GM06990 (cell line): ENCODE results near the gene ST8SIA4.

Experiments
- DNase-seq: peaks from one replicate; pipeline ENCODE4 v3.0.0-alpha.2; 2011; ENCODE audit not compliant: insufficient read length; ENCODE audit errors: extremely low read depth
- H3K27me3 ChIP-seq: replicated peaks from 2 replicates; pipeline ENCODE4 v1.6.0; 2011; ENCODE audit warnings: low read length; ENCODE audit not compliant: control insufficient read depth, insufficient read depth
- H3K36me3 ChIP-seq: 2 replicates; pipeline ENCODE4 v1.5.1; 2011; ENCODE audit warnings: low read length; ENCODE audit not compliant: control insufficient read depth, insufficient read depth
- H3K4me3 ChIP-seq: replicated peaks from 2 replicates; pipeline ENCODE4 v1.5.1; 2011; ENCODE audit warnings: low read depth, mild to moderate bottlenecking, control low read depth, low read length
- CTCF ChIP-seq: IDR thresholded peaks from 2 replicates; pipeline ENCODE4 v1.5.1; 2011; ENCODE audit warnings: low read length, control low read depth, mild to moderate bottlenecking, inconsistent platforms; ENCODE audit not compliant: insufficient read depth, poor library complexity, severe bottlenecking

The ST8SIA4 gene

GRCh38 chr5:100834519-100834918 is 68.6 kb downstream of the ST8SIA4 start:
- no peak for TF ChIP-seq CTCF
- Histone ChIP-seq H3K4me3 (no peak overlapping the region), H3K36me3 (peaks cover 2% of the 10 kb centered on the region; the same call in 1 of the 2 replicates), H3K27me3 (no peaks in the 10 kb centered on the region)
- no peak for DNase-seq

DNA sequence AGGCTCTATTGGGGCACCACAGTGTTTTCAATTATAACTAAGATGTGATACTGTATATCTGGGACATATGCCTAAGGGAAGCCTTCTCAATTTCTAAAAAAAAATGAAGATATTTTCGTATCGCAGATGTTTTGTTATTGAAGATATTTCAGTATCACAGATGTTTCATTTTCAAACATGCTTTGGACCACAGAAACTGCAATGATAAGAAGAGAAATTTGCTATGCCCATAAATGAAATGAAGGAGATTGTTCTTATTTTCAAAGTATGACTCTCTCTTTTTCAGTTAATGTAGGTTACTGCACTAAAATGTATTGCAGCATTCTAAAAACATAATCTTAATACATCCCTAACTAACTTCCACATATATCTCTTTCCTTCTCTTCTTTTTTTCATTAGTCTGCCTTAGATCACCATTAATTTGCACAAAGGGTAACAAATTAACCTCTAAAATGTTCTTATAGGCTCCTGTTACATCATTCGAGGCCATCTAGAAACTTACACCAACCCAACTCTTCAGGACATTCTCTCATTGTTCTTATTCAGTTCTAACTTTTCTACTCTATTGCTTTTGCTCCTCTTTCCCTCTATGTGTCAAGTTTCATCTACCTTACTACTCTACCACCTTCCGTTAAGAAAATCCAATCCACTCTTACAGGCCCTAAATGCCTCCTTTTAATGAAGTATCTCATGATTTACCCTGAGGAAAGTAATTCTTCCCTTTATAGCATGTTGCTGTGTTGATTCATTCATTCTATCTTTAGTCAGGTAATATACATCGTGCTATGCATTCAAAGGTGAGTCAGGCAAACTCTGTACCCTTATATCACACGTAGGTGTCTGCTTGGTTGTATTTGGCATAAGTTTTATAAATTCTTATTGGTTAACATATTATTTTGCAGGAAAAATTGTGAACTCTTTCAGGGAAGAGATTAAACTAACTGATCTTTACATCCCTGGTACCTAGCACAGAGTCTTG is 70.5 kb downstream of the ST8SIA4 start:
- H3K27me3 ChIP-seq = no peaks in the 10 kb centered on the region
- H3K4me3 ChIP-seq = no peak overlapping the region
- no peak for DNase-seq
- H3K36me3 ChIP-seq = peaks cover 2% of the 10 kb centered on the region; the same call in 1 of the 2 replicates
- no peak for TF ChIP-seq CTCF

DNA sequence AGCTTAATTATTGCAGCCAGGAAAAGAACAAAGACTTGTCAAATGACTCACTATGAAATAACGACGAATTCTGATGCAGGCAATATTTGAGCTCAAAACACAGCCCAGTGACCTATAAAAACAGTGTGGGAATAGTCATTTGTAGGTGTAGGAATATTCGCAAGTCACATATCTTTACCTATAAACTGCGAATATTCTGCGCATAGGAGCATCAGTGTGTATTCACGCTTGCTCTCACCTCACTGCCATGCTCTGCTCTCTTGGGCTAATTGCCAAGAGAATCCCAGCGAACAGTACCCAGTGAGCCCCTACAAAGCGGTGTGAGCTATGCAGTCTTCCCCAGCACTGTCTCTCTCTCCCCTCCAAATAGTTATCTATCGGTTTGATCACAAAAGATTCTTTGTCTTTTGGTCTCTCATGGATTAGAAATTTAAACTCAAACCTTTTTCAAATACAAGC is 74.2 kb downstream of the ST8SIA4 start:
- no peak overlapping the region for H3K4me3 ChIP-seq
- no peaks in the 10 kb centered on the region for H3K36me3 ChIP-seq
- no peak for TF ChIP-seq CTCF
- no peak for DNase-seq
- H3K27me3 ChIP-seq = no peaks in the 10 kb centered on the region

DNA sequence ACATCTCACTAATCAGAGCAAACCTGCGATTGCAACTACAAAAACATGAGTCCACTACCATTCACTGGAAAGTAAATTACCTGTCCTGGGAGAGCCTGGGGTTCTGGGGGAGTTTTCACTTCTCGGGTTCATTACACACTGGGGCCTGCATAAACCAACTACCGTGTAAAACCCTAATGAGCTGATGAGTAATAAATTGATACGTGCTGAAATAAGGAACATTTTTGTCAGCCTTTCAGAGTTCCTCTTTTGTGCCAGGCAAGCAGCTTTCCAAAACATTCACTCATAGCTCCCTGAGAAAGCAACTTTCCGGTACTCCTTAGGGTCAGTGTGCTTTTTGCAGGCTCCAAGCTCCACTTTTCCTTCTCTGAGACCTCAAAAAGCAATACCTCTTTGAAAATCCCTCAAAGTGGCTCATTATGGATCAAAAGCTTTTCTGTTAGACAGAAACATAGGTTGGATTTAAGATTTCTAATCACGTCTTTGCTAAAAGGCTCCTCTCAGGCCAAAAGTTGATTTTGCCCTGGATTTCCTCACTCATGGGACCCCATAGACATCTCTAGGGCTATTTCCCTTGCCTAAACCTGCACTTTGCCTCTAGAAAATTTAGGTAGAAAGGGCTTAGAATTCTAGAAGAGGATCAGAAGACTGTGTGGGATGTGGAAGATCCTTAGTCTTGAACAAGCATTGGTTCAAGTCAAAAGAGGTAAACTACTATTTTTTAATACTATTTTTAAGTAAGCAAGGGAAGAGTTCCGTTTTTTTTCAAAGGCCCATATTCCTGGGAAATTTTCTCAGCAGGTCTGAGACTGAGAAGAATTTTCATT is 74.8 kb downstream of the ST8SIA4 start:
- peak overlapping the region; percentile 14; the same call in 1 of the 2 replicates for H3K4me3 ChIP-seq
- H3K36me3 ChIP-seq = no peaks in the 10 kb centered on the region
- H3K27me3 ChIP-seq = no peaks in the 10 kb centered on the region
- TF ChIP-seq CTCF = no peak
- DNase-seq = peak; percentile 66

DNA sequence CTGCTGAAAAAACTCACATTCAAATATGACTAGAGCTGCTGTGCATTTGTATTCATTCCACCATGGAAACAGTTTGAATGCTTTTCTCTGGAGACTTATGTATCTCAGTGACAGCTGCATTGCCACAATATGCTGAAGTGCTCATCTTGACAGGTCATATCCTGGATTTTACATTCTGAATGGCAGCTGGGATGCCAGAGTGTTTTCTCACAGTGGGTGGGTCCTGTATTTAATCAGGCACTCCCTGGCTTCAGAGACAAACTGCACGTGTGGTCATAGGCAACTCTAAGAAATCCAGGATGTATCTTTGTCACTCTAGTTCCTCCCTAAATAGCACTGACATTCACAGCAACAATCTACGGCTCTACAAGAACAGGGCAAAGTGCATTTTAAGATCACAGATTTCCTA is 75.6 kb downstream of the ST8SIA4 start:
- peak; percentile 33 for DNase-seq
- Histone ChIP-seq H3K36me3 (no peaks in the 10 kb centered on the region), H3K4me3 (no peak overlapping the region; the same call in 1 of the 2 replicates), H3K27me3 (no peaks in the 10 kb centered on the region)
- no peak for TF ChIP-seq CTCF
